Measurements from ENCODE around the gene CYB5A. TPM values are rescaled to one million over a fixed set of nuclear protein-coding genes. Genes with fewer than 3 reads are reported as not detected.
A peak's percentile ranks its signal among the peaks of the same experiment; 100 is the strongest.

CYB5A gene
- total RNA-seq, 1 donor from 2014 or later, result 37.0 TPM

DNA sequence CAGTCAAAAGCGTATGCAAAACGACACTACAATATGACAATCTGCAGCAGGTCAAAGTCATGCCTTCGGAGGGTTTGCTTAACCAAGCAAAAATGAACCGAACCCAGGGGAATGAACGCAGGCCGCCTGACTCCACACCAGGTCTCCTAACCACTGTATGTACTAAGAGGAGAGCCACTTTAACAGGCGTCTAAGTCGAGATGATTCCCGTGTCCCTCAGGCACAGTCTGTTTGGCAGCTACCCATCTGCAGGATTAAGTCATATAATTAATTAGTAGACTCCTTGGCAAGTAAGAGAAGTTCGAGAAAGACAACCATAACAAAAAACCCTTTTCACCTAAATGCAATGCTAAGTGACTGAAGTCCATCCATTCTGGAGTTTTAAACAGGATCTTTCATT, 15.2 kb downstream of the CYB5A start:
- no peak for DNase-seq

DNA sequence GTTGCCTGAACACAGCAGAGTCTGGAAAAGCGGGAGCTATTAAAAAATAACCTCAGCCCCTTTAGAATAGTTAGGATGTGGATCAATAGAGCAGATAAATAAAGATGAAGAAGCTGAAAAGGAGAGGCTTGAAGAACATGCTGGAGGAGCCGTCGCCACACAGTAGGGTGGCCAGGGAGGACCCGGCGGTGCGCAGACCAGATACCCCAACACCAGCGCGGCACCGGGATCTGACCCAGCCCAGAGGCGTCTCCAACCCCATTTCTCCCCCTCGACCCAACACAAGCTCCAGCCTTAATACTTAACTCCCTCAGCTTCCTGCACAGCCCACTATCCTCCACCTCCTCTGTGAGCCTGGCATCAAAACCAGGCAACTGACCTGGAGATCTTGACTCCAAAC, 16.0 kb downstream of the CYB5A start:
- no peak for DNase-seq

DNA sequence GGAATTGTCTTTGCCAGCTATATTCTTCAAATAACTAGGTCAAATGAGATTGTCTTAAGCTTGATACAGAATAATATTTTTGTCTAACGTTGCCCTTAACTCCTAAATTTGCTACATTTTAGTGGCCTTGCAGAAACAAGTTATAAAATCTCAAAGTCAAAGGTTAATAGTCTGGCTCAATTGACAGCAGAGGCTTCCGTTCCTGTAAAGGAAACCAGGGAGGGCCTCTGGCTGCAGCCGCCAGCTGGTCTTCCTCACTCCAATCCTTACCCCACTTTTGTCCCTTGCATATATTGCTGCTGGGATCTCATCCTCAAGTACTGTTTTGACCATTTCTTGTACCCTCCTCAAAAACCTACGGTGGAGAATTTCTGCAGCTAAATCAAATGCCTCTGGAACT, 17.1 kb downstream of the CYB5A start:
- no peak for DNase-seq

DNA sequence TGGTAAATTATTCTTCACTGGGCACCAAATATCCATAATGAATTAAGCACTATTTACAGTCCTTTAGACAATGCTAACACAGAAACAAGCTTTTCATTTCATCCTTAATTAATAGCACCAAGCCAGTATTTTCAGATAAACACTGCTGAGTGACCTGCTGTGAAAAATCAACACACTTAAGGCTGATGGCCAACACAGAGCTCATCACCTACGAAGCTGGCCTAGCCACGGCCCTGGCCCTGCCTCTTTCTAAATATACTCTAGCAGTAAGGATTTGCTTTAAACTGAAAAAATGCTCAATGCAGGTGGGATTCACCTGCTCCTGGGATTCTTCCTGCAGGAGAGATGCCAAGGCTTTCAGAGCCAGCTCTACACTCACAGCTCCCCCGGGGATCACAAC, 18.4 kb downstream of the CYB5A start:
- DNase-seq, result no peak

DNA sequence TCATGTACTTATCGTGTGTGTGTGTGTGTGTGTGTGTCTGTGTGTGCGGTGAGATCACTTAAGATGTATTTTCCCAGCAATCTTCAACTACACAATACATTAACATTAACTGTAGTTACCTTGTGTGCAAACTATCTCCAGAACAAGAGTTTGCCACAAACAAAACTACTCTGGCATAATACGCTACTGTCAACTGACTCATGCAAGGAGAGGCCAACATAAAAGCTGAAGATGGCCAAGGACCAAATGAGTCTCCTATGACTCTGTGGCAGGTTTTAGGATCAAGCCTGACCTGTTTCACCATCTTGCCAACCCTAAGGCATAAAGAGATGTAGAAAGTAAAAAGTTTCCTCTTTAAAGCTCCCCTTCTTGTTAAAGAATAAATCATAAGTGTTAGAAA, 20.1 kb downstream of the CYB5A start:
- no peak for DNase-seq

DNA sequence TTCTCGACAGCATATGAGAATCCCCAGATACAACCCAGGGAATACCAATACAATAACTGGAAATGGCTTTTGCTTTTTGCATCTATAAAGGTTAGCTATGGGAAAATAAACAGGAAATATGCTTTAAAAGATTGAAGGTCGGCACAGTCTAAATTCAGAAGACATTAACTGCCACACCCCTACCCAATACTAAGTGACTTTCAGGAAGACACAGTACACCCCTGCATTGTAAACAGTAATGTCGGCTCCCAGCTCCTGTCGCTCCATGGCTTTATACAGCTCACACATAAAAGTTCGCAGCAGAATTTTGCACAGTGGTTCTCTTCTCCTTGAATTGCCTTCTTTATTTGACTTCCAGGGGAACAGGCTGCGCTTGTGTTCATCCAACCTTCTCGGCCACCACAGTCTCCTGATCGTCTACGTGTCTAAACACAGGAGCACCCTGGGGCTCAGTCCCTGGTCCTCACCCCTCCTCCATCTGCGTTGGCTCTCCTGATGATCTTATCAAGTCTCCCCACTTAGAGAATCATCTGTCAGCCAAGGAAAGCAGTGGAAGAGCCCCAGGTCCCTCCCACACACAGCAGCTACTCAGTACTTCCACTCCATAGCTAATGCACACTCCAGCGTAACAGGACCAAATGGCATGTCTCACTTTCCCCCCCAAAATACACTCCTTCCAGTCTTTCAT, 22.7 kb downstream of the CYB5A start:
- no peak for DNase-seq

DNA sequence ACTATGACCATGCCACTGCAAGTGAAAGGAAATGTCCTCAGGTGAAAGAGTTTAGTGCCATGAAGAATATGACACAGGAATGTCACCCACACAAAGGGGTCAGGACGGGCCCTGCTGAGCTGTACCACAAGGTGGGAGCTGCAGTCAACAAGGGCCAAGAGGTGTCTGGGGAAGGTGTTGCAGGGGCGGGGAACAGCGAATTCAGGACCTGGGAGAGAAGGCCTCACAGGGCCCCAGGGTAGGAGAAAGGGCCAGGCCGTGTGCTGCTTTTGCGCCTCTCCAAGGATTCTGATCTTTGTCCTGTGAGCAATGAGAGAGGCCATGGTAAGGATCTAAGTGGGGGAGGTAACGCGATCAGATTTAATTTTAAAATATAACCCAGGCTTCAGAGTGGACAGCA, 23.6 kb downstream of the CYB5A start:
- no peak for DNase-seq

DNA sequence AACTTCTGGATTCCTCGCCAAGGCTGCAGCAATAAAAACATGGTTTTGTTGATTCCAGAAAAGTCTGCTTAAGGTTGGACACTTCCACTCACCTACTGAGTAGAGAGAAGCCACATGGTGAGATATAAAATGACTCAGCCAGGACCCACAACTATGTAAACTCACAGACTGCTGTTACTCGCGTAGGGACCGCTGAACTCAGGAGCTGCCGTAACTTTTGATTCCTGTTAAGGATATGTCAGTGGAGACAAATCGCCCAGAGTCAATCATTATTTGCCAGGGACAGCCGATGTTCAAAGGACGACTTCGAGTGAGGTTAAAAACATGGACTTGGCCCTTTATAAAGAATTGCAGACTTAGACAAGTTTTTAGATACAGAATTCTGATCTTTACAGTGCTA, 25.6 kb downstream of the CYB5A start:
- DNase-seq, result no peak

DNA sequence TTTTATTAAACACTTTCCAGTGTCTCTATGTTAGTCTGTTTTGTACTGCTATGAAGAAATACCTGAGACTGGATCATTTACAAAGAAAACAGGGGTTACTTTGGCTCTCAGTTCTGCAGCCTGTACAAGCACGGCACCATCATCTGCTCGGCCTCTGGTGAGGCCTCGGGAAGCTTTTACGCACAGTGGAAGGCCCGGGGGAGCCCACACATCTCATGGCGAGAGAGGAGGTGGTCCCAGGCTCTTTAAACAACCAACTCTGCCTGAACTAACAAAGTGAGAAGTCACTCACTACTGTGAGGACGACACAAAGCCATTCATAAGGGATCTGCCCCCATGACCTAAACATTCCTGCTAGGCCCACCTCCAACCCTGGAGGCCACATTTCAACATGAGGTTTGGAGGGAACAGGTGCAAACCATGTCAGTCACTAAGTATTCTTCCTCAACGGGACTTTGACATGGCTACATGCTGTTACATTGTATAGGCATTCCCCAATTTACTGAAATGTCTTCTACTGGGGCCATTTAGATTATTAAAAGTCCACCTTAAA, 26.1 kb downstream of the CYB5A start:
- DNase-seq, result no peak

DNA sequence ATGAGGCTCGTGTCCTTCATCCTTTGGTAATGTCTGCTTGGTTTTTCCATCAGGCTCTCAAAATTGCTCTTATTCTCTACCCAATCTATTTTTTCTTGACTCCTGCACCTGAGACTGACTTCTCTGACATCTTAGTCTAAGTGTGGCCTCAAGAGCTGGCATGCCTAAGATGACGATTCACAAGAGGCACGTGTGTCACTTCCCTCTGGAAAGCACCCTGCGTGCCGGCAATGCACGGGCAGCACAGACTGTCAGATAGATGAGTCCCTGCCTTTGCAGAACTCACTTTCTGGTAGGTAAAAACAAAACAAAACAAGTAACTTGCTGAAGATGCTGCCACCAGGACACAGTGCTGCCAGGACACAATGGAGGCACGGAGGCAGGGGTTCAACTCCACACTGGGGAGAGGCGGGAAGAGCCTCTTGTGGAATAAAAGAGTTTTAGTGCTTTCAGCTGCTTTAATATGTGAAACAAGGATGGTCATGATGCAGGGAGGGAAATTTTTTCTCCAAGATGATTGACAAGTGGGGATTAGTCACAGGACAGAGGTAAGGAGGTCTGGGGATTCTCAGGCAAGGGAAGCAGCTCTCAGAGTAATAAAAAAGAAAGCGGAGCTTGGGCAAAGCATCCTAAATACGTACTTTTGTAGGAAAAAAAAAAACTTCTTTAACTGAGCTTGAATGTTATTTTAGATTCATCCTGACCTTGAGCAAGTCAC, 27.3 kb downstream of the CYB5A start:
- DNase-seq, result no peak

DNA sequence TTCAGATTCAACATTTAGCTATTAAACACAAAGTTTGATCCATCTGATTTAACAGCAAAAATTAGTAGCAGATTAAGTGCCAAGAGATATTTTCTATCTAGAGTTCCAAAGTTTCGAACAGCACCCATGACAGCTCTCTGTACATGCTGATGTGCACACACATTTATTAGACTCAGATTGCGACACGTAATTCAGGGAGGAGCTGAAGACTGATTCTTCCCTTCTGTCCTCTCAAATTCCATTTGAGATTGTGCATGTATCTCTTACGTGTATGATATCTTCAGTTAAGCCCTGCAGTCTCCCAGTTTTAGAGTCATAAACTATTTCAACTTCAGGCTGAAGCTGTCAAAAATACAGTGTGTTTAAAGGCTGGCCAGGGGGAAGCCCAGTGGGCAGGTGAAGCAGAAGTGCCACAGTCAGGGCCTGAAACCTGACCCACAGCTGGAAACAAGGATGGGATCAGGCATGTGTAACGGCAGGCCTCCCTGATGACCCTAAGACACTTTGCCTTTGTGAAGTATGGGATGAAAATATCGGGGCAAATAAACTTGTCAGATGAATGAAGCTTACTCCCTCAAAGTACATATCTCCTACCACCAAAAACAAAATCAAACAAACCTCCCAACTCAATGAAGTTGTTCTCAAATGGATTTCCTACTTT, 30.6 kb downstream of the CYB5A start:
- DNase-seq, result no peak

DNA sequence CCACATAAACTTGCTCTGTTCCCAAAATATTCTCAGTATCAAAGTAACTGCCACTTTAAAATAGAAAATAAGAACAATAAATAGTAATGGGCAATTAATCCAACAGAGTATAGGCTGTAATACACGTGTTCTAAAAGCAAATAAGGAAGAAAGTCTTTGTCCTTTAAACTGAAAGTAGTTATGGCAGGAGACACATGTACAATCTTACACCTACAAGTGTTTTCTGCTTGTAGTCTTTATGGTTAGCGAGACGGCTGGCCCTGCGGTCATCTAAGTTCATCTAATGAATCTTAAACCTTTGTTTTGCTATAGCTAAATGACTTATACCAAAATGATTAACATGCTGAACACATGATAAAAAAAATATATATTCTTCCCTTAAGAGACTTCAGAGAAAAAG, 32.4 kb downstream of the CYB5A start:
- DNase-seq, result no peak

DNA sequence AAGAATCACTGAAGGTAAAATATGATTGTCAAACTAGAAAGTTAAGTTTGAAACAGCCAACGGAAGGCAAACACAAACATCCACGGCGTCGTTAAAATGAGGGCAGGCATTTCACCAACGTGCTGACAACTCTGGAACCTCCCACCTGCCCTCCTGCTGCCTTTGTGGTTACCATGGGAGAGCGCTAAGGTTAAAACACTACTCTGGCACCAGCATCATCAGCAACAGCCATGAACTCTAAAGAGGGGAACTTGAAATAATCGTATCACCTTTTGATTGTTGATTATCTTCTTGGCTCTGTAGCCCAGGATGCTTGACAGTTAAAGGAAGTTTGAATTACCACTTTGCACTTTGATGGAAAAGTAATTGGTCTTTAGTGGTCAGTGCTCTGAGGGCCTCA, 34.7 kb downstream of the CYB5A start:
- no peak for DNase-seq

DNA sequence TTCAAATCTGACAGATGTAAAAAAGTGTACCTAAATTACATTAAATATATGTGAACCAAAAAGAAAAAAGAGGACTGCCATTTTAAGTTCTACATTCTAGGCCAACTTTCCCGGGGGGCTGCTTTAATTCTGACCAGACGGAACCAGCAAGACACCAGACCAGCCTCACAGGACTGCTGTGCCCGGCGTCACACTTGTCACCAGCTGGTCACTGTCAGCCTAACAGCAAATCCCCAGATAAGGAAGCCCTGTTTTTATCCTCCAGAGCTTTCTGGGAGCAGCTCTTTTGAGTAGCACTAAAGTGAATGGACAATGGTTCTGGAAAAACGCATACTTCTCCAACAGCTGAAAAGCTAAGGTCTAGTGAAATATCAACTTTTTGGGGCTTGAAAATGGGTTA, 35.6 kb downstream of the CYB5A start:
- no peak for DNase-seq

DNA sequence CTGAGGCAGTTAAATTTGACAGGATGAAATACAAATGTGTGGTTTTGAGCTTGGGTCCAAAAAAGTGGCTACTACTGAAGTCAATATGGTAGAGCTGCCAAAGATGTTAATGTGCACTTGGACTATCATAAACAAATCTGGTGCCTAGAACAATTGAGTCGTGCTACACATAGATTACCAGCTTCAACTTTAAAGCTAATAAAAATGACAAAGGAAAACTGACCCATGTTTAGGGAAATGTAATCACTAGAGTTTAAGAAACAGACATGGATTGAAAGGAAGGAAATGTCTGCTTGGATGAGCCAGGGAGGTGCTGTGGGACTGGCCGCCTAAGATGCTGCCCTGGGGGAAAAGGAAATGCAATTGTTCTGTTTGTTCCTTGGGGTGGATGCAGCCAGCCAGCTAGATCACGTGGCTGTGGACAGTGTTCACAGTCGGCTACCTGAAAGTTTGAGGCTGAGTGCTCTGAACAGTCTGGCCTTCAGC, 36.6 kb downstream of the CYB5A start:
- no peak for DNase-seq

DNA sequence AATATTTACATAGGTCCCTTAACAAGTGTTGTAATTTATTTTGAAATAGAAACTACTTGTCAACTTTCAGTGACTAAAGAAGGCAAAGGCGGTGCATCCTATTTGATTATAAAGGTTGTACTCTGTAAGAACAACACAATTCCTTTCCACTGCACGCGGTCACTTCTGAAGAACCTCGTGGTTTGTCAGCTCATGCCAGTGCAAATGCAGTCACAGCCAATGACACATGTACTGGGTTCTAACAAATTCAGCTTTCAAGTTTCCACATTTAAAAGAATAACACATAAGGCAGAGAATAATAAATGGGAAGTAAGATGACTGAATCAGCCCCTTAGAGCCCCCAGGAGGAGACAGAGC, 39.7 kb downstream of the CYB5A start:
- no peak for DNase-seq

DNA sequence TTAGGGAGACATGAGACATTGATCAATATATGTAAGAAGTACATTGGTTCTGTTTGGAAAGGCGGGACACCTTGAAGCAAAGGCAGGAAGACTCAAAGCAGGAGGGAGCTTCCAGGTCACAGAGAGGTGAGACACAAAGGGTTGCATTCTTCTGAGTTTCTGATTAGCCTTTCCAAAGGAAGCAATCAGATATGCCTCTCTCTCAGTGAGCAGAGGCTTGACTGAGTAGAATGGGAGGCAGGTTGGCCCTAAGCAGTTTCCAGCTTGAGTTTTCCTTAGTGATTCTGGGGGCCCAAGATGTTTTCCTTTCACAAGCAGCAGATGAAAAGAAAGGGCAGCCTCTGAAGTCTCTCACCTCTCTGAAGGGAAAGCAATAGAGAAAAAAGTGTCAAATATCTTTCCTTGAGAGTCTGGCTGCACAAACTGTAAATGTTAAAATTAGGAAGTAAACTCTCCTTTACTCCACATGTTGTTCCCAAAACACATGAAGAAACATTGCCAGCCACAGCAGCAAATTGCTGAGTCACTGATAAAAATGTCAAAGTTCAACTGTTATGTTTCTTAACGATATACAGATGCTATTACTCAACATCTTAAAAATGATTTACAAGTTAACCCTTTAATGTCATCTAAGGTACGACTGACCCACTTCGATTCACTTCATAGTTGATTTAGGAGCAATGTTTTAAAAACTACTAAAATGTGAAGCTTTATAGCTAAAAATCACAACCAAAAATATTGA, 40.3 kb downstream of the CYB5A start:
- peak; percentile 19 for DNase-seq

DNA sequence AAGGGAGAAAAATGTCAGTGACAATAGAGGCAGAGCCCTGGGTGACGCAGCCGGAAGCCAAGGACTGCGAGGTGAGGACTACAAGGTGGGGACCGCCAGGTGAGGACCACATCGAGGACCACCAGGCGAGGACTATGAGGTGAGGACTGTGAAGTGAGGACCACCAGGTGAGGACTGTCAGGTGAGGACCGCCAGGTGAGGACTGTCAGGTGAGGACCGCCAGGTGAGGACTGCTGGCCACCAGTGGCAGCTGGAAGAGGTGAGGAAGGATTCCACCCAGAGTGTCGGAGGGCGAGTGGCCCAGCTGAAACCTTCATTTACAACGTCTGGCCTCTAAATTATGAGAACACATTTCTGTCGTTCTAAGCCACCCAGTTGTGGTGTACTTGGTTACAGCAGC, 41.6 kb downstream of the CYB5A start:
- DNase-seq, result no peak

DNA sequence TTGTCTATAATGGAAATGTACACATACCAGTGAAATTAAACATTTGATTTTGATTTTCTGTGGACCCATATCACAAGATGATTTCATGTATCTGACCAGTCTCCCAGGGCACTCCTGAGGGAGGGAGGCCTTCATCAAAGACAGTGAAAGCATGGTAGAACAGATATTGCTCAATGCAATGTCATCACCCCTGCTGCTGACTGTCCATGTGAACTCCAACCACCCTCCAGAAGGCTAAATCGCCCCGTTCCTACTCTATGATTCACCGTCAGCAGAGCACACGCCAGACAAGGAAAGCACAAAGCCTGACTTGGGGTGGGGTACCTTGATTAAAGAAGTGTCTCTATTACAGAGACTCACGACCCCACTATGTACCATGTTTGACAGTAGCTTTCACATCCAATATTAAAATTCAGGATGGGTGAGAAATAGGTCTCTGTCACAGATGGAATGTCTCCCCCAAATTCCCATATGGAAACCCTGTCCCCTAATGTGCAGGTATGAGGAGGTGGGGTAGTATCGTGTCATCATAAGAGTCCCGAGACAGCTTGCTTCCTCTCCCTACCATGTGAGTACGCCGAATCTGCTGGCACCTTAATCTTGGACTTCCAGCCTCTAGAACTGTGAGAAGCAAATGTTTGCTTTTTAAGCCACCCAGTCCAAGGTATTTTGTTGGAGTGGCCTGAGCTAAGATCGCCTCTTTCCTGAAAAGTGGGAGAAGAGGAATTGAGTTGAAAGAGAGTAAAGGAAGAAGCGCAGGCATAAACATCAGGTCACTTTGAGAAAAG, 42.4 kb downstream of the CYB5A start:
- DNase-seq, result no peak

DNA sequence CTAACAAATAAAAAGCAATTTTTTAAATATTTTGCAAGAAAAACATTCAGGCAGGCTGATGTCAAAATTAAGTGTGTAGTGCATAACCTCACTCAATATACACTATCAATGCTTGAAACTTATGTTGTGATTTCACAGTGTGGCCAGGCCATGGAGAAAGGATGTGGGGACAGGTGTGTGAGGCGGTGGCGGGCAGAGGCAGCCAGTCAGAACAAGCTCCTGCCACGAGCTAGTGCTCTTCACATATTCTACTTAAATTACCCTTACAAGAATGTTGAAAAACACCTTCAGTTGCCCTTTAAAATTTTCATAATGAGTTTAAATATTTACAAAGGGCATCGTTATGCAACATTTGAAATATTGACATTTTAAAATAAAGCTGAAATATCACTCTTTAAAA, 43.2 kb downstream of the CYB5A start:
- no peak for DNase-seq

DNA sequence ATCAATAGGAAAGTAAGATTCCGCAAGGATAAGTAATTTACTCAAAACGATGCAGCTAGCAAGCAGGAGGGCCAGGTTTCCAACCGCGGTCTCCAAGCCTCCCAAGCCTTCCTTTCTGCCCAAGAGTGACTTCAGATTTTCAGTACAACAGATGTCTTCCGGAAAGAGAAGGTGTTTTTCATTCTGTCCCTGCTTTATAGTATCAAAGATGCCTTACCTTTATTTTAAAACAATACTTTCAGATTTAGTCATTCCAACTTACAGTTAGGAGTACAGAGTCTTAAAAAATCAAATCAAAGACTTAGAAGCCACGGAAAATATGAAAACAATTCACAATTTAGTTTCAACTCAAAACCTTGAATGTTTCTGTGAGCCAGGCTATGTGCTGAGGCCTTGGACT, 43.6 kb downstream of the CYB5A start:
- DNase-seq, result no peak

DNA sequence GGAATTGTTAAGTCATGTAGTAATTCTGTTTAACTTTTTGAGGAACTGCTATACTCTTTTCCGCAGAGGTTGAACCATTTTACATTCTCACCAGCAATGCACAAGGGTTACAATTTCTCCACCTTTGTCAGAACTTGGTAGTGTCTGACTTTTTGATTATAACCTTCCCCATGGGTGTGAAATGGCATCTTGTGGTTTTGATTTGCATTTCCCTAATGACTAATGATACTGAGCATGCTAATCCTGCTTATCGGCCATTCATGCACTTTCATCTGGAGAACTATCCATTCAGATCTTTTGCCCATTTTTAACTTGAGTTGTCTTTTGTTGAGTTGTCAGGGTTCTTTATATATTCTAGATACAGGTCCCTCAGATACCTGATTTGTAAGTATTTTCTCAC, 47.2 kb downstream of the CYB5A start:
- DNase-seq, result no peak

Data from tongue (tissue), 2 donors.